ENCODE data around the gene REM2. TPM values are rescaled to one million over a fixed set of nuclear protein-coding genes. Genes with fewer than 3 reads are reported as not detected.

REM2 gene
- total RNA-seq, 1 experiment from 2014 or later, result 0.98 TPM

DNA sequence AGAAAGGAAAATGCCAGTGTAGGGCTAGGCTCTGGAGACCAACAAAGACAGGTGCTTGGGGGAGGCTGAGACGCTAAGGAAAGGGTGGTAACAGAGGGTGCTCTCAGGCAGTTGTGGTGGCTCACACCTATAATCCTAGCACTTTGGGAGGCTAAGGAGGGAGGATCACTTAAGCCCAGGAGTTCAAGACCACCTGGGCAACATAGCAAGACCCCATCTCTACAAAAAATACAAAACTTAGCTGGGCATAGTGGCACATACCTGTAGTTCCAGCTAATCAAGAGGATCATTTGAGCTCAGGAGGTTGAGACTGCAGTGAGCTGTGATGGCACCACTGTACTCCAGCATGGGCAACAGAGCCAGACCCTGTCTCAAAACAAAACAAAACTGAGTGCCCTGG is 12.4 kb downstream of the REM2 start:
- Histone ChIP-seq H3K4me1 (replicated peaks; ENCODE audit: insufficient read depth) (no peaks in the 10 kb centered on the region), H3K4me3 (no peak overlapping the region), H3K4me2 (no peak overlapping the region), H2AFZ (no peak overlapping the region), H4K20me1 (ENCODE audit: insufficient read depth) (no peaks in the 10 kb centered on the region), H3K9me3 (ENCODE audit: insufficient read depth, low read depth) (no peaks in the 10 kb centered on the region), H3K27me3 (ENCODE audit: insufficient read depth, low read depth) (no peaks in the 10 kb centered on the region), H3K36me3 (ENCODE audit: low read depth) (no peaks in the 10 kb centered on the region), H3K79me2 (ENCODE audit: low read depth) (no peaks in the 10 kb centered on the region), H3K9me2 (ENCODE audit: insufficient read depth) (no peaks in the 10 kb centered on the region), H3K27ac (no peak overlapping the region), H3F3A (ENCODE audit: insufficient read depth, low read depth) (peaks cover 8% of the 10 kb centered on the region; the same call in 1 of the 2 replicates)
- no TSS peak for BruUV-seq (replicated peaks)
- no peak for DNase-seq
- intact Hi-C loops (cut with micrococcal nuclease; ENCODE audit: unreplicated experiment), result no loop called here
- POLR2A ChIA-PET (ENCODE audit: unreplicated experiment), result interaction anchor here (0.7 kb wide), 1 partner anchor 737 kb away, joined by 3 read pairs; no protein-coding TSS in a partner anchor
- TF ChIP-seq CTCF (conservative IDR thresholded peaks at IDR 0.05) (no peak), EZH2 (IDR thresholded peaks at IDR 0.05; ENCODE audit: low read depth) (no peak)
- CTCF ChIA-PET, result no interaction called here

DNA sequence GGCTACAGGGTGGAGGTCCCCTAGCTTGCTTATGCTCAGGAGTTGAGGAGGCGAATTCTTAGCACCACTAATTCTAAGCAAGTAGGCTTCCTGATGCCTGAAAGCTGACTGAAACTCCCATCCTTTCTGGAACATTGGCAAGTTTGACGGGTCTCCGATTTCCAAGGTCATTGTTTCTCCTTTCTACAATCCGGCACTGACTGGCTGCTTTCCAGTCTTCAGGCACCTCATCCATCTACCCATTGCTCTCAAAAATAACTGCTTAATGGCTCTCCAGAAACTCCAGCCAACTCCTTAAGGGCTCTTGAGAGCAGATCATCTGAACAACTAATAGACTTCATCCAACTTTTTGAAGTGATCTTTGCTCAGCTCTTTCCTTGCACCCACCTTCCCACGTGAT is 13.3 kb downstream of the REM2 start:
- Histone ChIP-seq H3K4me2 (no peak overlapping the region), H3K4me3 (no peak overlapping the region), H2AFZ (no peak overlapping the region), H3K36me3 (ENCODE audit: low read depth) (no peaks in the 10 kb centered on the region; the same call in 1 of the 2 replicates), H3K79me2 (ENCODE audit: low read depth) (no peaks in the 10 kb centered on the region), H3F3A (ENCODE audit: insufficient read depth, low read depth) (peaks cover 14% of the 10 kb centered on the region; the same call in 1 of the 2 replicates), H3K27me3 (ENCODE audit: insufficient read depth, low read depth) (no peaks in the 10 kb centered on the region), H3K27ac (no peak overlapping the region), H3K9me3 (ENCODE audit: insufficient read depth, low read depth) (no peaks in the 10 kb centered on the region), H4K20me1 (ENCODE audit: insufficient read depth) (no peaks in the 10 kb centered on the region), H3K9me2 (ENCODE audit: insufficient read depth) (no peaks in the 10 kb centered on the region), H3K4me1 (replicated peaks; ENCODE audit: insufficient read depth) (no peaks in the 10 kb centered on the region)
- no peak for TF ChIP-seq EZH2 (IDR thresholded peaks at IDR 0.05; ENCODE audit: low read depth)
- BruUV-seq (replicated peaks), result no TSS peak
- intact Hi-C loops (cut with micrococcal nuclease; ENCODE audit: unreplicated experiment), result no loop called here
- ChIA-PET CTCF (no interaction called here), POLR2A (ENCODE audit: unreplicated experiment) (no interaction called here)
- DNase-seq, result no peak

DNA sequence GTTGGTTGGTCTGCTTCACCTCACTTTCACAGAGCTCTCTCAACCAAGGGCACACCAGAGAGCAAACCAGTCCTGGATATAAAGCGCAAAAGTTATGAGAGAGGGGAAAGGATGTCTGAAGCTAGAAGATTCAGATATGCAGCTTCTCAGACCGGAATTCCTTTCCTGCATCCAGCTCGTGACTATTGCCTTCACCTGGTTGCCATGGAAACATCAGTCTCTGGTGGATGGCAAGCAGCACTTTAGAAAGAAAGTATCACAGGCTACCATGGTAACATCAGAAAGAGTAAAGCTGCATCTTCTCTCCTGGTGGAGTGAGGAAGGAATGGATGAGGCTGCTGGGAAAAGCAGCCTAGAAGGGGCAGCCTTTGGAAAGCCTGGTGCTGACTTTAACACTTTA is 13.7 kb downstream of the REM2 start:
- POLR2A ChIA-PET (ENCODE audit: unreplicated experiment), result interaction anchor here (0.5 kb wide), 1 partner anchor 16 kb away, joined by 11 read pairs; no protein-coding TSS in a partner anchor
- Histone ChIP-seq H3K4me2 (no peak overlapping the region), H3F3A (ENCODE audit: insufficient read depth, low read depth) (peaks cover 16% of the 10 kb centered on the region; the same call in 1 of the 2 replicates), H2AFZ (no peak overlapping the region), H3K27me3 (ENCODE audit: insufficient read depth, low read depth) (no peaks in the 10 kb centered on the region), H3K9me2 (ENCODE audit: insufficient read depth) (no peaks in the 10 kb centered on the region), H3K4me3 (no peak overlapping the region), H3K27ac (no peak overlapping the region), H3K79me2 (ENCODE audit: low read depth) (no peaks in the 10 kb centered on the region), H3K9me3 (ENCODE audit: insufficient read depth, low read depth) (no peaks in the 10 kb centered on the region), H3K4me1 (replicated peaks; ENCODE audit: insufficient read depth) (no peaks in the 10 kb centered on the region), H4K20me1 (ENCODE audit: insufficient read depth) (no peaks in the 10 kb centered on the region), H3K36me3 (ENCODE audit: low read depth) (no peaks in the 10 kb centered on the region; the same call in 1 of the 2 replicates)
- no peak for DNase-seq
- BruUV-seq (replicated peaks), result no TSS peak
- intact Hi-C loops (cut with micrococcal nuclease; ENCODE audit: unreplicated experiment), result no loop called here
- TF ChIP-seq CTCF (conservative IDR thresholded peaks at IDR 0.05) (no peak), EZH2 (IDR thresholded peaks at IDR 0.05; ENCODE audit: low read depth) (no peak)
- CTCF ChIA-PET, result no interaction called here

DNA sequence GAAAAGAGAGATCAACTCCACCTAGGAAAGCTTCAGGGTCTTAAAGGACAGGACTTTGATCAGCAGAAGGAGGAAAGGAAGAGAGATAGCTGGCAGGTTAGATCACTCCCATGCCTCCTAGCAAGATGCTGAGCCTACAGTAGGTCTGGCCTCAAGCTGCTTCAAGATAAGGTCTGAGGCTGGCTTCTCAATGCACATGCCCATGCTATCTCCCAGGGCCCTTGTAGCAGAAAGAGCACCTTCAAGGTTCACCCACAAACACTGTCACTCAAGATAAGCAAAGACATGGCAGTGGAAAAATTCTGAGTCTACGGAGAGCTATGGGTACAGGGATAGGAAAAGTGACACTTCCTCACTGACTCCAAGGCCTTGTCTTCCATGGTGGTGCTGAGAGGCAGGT is 14.3 kb downstream of the REM2 start:
- no peaks in the 10 kb centered on the region for H3K79me2 ChIP-seq (ENCODE audit: low read depth)
- ChIA-PET CTCF (no interaction called here), POLR2A (ENCODE audit: unreplicated experiment) (interaction anchor here (0.5 kb wide), 1 partner anchor 16 kb away, joined by 11 read pairs; no protein-coding TSS in a partner anchor)
- no peak overlapping the region for H3K4me2 ChIP-seq
- peaks cover 3% of the 10 kb centered on the region; the same call in 1 of the 2 replicates for H3K36me3 ChIP-seq (ENCODE audit: low read depth)
- no peaks in the 10 kb centered on the region for H3K9me3 ChIP-seq (ENCODE audit: insufficient read depth, low read depth)
- intact Hi-C loops (cut with micrococcal nuclease; ENCODE audit: unreplicated experiment), result no loop called here
- H2AFZ ChIP-seq, result no peak overlapping the region
- no peaks in the 10 kb centered on the region for H3K9me2 ChIP-seq (ENCODE audit: insufficient read depth)
- H3K27ac ChIP-seq, result no peak overlapping the region
- TF ChIP-seq EZH2 (IDR thresholded peaks at IDR 0.05; ENCODE audit: low read depth) (no peak), CTCF (conservative IDR thresholded peaks at IDR 0.05) (no peak)
- no peaks in the 10 kb centered on the region for H4K20me1 ChIP-seq (ENCODE audit: insufficient read depth)
- H3K4me3 ChIP-seq, result no peak overlapping the region
- H3K4me1 ChIP-seq (replicated peaks; ENCODE audit: insufficient read depth), result no peaks in the 10 kb centered on the region
- H3K27me3 ChIP-seq (ENCODE audit: insufficient read depth, low read depth), result no peaks in the 10 kb centered on the region
- H3F3A ChIP-seq (ENCODE audit: insufficient read depth, low read depth), result peaks cover 16% of the 10 kb centered on the region; the same call in 1 of the 2 replicates
- no TSS peak for BruUV-seq (replicated peaks)
- no peak for DNase-seq

Measured in PC-9 (cell line).